Upper lobe of right lung (tissue), 1 donor: Measurements from ENCODE around the gene CDH23. TPM values are rescaled to one million over a fixed set of nuclear protein-coding genes. Genes with fewer than 3 reads are reported as not detected.

ENCODE experiments used
- ATAC-seq: fragments of 200-7000 bp; cut with Tn5 transposase; one replicate; pipeline ENCODE4 v1.9.1; 2020; ENCODE audit warnings: mild to moderate bottlenecking, moderate library complexity
- DNase-seq: peaks from one replicate; pipeline ENCODE4 v3.0.0-alpha.2; 2020
- H3K27ac ChIP-seq: fragments of 200-600 bp; one replicate; pipeline ENCODE4 v1.8.0; 2022
- H3K27me3 ChIP-seq: fragments of 200-600 bp; one replicate; pipeline ENCODE4 v1.8.0; 2022; ENCODE audit warnings: mild to moderate bottlenecking
- H3K36me3 ChIP-seq: fragments of 200-600 bp; one replicate; pipeline ENCODE4 v1.8.0; 2022
- H3K4me1 ChIP-seq: fragments of 200-600 bp; one replicate; pipeline ENCODE4 v1.8.0; 2022
- H3K4me3 ChIP-seq: fragments of 200-600 bp; one replicate; pipeline ENCODE4 v1.8.0; 2022; ENCODE audit warnings: mild to moderate bottlenecking
- H3K9me3 ChIP-seq: fragments of 200-600 bp; one replicate; pipeline ENCODE4 v1.8.0; 2022
- CTCF ChIP-seq: fragments of 200-600 bp; IDR thresholded peaks from one replicate; pipeline ENCODE4 v1.8.0; 2022; ENCODE audit warnings: antibody characterized with exemption
- intact Hi-C: fragments of 100-400 bp; cut with DNase I; formaldehyde crosslinking; loops from one replicate; pipeline ENCODE4 v1.11.0; 2022
- total RNA-seq: library from RNA; stranded (reverse); fragmentation: NEBNext Ultra II Directional; extraction: Animal tissue kit (Norgen Biotek cat#: 25700); gene quantifications from one replicate; pipeline ENCODE4 v1.2.1, GENCODE V29; 2021
- donor health status: DM: no; HTN: yes; CAD: no; lungs with severe emphysema.

Gene CDH23
- total RNA-seq, 1 donor from 2014 or later, result 10.9 TPM

- ATAC-seq (peak; percentile 6), DNase-seq (no peak)
- no peaks in the 10 kb centered on the region for H3K9me3 ChIP-seq
- H3K27ac ChIP-seq, result peak overlapping the region; percentile 69
- peaks cover 84% of the 10 kb centered on the region for H3K4me1 ChIP-seq
- H3K4me3 ChIP-seq, result no peak overlapping the region
- intact Hi-C loops, result no loop called here
- peaks cover 57% of the 10 kb centered on the region for H3K36me3 ChIP-seq
- TF ChIP-seq CTCF, result no peak
- H3K27me3 ChIP-seq, result no peaks in the 10 kb centered on the region
These were observed 357.8 kb downstream of the CDH23 start for GRCh38 chr10:71754562-71754961.

- ATAC-seq, result no peak
- Histone ChIP-seq H3K4me3 (no peak overlapping the region), H3K4me1 (peaks cover 78% of the 10 kb centered on the region), H3K27ac (peak overlapping the region; percentile 69), H3K27me3 (no peaks in the 10 kb centered on the region), H3K36me3 (peaks cover 57% of the 10 kb centered on the region), H3K9me3 (no peaks in the 10 kb centered on the region)
- DNase-seq, result no peak
- intact Hi-C loops, result no loop called here
- TF ChIP-seq CTCF, result no peak
These were observed 358.6 kb downstream of the CDH23 start for GRCh38 chr10:71755179-71755879.

GRCh38 chr10:71756311-71757191, 359.8 kb downstream of the CDH23 start:
- TF ChIP-seq CTCF, result no peak
- Histone ChIP-seq H3K9me3 (no peaks in the 10 kb centered on the region), H3K36me3 (peaks cover 65% of the 10 kb centered on the region), H3K27me3 (no peaks in the 10 kb centered on the region), H3K4me3 (no peak overlapping the region), H3K4me1 (peaks cover 78% of the 10 kb centered on the region), H3K27ac (peak overlapping the region; percentile 69)
- intact Hi-C loops, result no loop called here
- DNase-seq (no peak), ATAC-seq (no peak)

GRCh38 chr10:71757399-71757922, 360.7 kb downstream of the CDH23 start:
- Histone ChIP-seq H3K36me3 (peaks cover 65% of the 10 kb centered on the region), H3K27ac (peak overlapping the region; percentile 69), H3K4me3 (no peak overlapping the region), H3K9me3 (no peaks in the 10 kb centered on the region), H3K27me3 (no peaks in the 10 kb centered on the region), H3K4me1 (peaks cover 78% of the 10 kb centered on the region)
- TF ChIP-seq CTCF, result no peak
- ATAC-seq (no peak), DNase-seq (no peak)
- intact Hi-C loops, result no loop called here

- no peak for DNase-seq
- H3K27ac ChIP-seq, result no peak overlapping the region
These were observed 364.4 kb downstream of the CDH23 start for GRCh38 chr10:71761105-71761511.

More at GRCh38 chr10:71761105-71761511, 364.4 kb downstream of the CDH23 start:
- intact Hi-C loops, result no loop called here
- peaks cover 41% of the 10 kb centered on the region for H3K36me3 ChIP-seq
- peaks cover 77% of the 10 kb centered on the region for H3K4me1 ChIP-seq
- no peak overlapping the region for H3K4me3 ChIP-seq
- no peaks in the 10 kb centered on the region for H3K9me3 ChIP-seq
- no peaks in the 10 kb centered on the region for H3K27me3 ChIP-seq
- TF ChIP-seq CTCF, result no peak
- no peak for ATAC-seq
